GM20000 (cell line): ENCODE results near the gene SEPHS2.
"Not testable (repeated sequence)": the region's sequence is repeated elsewhere in the genome, so short reads cannot be mapped to it uniquely, and the experiment has no call there.

Experiments
- DNase-seq: peaks from one replicate; pipeline ENCODE4 v3.0.0; 2012; ENCODE audit warnings: low spot score
- CTCF ChIP-seq: IDR thresholded peaks from 2 replicates; pipeline ENCODE4 v1.5.1; 2012; ENCODE audit warnings: mild to moderate bottlenecking, control low read depth; ENCODE audit errors: extremely low read depth, missing control alignments

Gene SEPHS2

GRCh38 chr16:30464078-30464477, 18.4 kb upstream of the SEPHS2 start:
- no peak for DNase-seq
- TF ChIP-seq CTCF, result no peak

DNA sequence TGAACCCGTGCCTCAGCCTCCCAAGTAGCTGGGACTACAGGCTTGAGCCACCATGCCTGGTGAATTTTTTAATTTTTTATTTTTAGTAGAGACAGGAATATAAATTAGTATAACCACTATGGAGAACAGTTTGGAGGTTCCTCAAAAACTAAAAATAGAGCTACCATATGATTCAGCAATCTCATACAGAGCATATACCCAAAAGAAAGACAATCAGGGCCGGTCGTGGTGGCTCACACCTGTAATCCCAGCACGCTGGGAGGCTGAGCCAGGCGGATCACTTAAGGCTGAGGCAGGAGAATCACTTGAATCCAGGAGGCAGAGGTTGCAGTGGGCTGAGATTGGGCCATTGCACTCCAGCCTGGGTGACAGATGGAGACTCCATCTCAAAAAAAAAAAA, 15.8 kb upstream of the SEPHS2 start:
- not testable (repeated sequence) for DNase-seq

DNA sequence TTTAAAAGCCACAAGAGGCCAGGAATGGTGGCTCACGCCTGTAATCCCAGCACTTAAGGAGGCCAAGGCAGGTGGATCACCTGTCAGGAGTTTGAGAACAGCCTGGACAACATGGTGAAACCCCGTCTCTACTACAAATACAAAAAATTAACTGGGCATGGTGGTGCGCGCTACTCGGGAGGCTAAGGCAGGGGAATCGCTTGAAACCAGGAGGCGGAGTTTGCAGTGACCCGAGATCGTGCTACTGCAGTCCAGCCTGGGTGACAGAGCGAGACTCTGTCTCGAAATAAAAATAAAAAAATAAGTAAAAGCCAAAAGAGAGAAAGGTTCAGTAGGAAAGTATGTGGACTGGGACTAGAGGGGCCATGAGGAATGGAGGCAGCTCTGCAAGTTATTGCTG, 13.8 kb upstream of the SEPHS2 start:
- TF ChIP-seq CTCF, result no peak
- no peak for DNase-seq

DNA sequence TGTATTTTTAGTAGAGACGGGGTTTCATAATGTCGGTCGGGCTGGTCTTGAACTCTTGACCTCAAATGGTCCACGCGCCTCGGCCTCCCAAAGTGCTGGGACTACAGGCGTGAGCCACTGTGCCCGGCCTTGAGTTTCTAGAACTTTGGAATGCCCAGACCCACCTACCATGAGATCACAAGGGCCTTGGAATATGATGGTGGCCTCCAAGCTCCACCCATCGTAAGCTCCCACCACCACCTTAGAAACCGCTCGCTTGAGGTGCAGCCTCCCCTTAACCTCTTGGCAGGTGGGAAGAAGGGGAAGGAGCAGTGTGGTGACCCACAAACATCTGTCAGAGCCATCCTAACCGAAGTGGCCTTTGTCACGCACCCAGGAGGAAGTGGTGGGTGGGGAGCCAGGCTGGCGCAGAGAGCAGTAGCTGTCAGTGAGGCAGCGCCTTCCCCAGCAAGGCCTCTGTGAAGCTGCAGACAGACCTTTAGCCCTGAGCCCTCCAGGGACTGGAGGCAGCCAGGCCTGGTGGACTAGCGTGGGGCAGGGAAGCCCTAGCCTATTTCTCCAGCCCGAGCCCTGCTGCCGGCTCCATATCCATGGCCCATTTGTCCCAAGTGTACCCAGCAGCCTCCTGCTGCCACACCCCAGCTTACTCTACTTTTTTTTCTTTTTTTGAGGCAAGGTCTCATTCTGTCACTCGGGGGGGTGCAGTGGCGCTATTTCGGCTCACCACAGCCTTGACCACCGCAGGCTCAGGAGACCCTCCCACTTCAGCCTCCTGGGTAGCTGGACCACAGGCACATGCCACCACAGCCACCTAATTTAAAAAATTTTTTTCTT, 13.1 kb upstream of the SEPHS2 start:
- DNase-seq, result peak; percentile 67
- TF ChIP-seq CTCF, result no peak

DNA sequence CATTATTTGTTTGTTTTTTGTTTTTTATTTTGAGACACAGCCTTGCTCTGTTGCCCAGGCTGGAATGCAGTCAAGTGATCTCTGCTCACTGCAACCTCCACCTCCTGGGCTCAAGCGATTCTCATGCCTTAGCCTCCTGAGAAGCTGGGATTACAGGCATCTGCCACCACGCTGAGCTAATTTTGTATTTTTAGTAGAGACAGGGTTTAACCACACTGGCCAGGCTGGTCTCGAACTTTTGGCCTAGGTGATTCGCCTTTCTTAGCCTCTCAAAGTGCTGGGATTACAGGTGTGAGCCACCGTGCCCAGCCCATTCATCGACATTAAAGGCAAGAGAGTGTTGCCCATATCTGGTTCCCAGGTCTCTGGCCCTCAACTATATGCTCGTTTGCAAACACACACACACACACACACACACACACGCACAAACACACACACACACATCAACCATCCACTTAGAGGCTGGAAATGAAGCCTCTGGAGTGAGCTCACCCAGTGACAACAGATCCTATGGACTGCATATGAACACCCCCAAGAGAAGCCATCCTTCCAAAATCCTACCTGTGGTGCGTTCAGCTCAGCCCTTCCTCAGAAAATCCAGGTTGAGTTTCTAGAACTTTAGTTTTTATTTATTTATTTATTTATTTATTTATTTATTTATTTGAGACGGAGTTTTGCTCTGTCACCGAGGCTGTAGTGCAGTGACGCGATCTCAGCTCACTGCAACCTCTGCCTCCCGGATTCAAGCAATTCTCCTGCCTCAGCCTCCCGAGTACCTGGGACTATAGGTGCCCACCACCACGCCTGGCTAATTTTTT, 12.3 kb upstream of the SEPHS2 start:
- TF ChIP-seq CTCF, result no peak
- no peak for DNase-seq

DNA sequence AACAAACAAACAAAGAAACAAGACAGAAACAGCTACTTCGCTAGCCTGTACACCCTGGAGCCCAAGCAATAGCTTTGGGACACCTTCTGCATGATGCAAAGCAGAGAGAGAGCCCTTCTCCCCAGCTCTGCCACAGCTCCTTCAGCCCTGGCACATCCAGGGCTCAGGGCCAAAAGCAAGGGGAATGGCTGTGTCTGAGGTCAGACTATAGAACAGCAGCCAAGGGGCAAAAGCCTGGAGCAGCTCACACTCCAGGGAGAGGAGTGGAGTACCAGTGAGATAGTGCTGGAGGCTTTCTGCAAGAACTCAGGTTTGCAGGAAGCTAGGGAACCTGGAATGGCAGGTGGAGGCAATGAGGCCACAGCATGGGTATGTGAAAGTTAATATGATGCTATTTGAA, 11.6 kb upstream of the SEPHS2 start:
- no peak for DNase-seq
- no peak for TF ChIP-seq CTCF

GRCh38 chr16:30456302-30456701, 10.6 kb upstream of the SEPHS2 start:
- no peak for TF ChIP-seq CTCF
- DNase-seq, result peak; percentile 47

- not testable (repeated sequence) for DNase-seq
Observed at GRCh38 chr16:30452709-30453580, 7.3 kb upstream of the SEPHS2 start.
